Measurements from ENCODE around the gene PHF2.
A peak's percentile ranks its signal among the peaks of the same experiment; 100 is the strongest.

The PHF2 gene

DNA sequence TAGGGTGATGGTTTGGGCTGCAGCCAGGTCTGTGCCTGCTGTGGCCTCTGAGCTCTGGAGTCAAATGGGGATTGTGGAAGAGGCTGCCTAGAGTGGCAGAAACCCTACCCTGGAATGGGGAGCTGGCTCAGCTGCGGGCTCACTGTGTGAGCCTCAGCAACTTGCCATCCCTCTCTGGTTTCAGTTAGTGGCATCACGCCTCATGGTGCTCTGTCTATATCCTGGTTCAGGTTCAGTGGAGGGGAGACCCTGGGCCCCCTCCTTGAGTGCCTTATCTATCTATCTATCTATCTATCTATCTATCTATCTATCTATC, 132.6 kb downstream of the PHF2 start:
- no CpG with 5 or more reads among the region's 2 CpGs for WGBS, 2 donors (ENCODE audit: extremely low coverage in 2 of 2, insufficient read length in 2 of 2, insufficient replicate concordance in 1 of 2)
- no peak overlapping the region for H2BK12ac ChIP-seq (ENCODE audit: low read length)
- no peaks in the 10 kb centered on the region for H3K36me3 ChIP-seq (replicated peaks in 1 of 2; ENCODE audit: control insufficient read depth in 2 of 2, insufficient read depth in 2 of 2, low read length in 2 of 2)
- H3K9ac ChIP-seq (ENCODE audit: low read depth, low read length, poor library complexity), result no peak overlapping the region
- H3K27me3 ChIP-seq (ENCODE audit: control insufficient read depth in 3 of 3, insufficient read depth in 3 of 3, low read depth in 1 of 3, low read length in 3 of 3), result no peaks in the 10 kb centered on the region
- H4K91ac ChIP-seq (ENCODE audit: low read depth, low read length, poor library complexity), result no peak overlapping the region
- no peak overlapping the region for H3K4me2 ChIP-seq (ENCODE audit: insufficient read depth, low read length, poor library complexity, severe bottlenecking)
- H3K14ac ChIP-seq (ENCODE audit: low read length), result no peak overlapping the region
- H2BK5ac ChIP-seq (ENCODE audit: low read length), result no peak overlapping the region
- no peak overlapping the region for H3K4ac ChIP-seq (ENCODE audit: low read length)
- DNase-seq (ENCODE audit: low spot score), result no peak
- H4K8ac ChIP-seq (ENCODE audit: low read depth, low read length), result no peak overlapping the region
- no peaks in the 10 kb centered on the region for H3K79me1 ChIP-seq (ENCODE audit: low read depth, low read length)
- no peak overlapping the region for H2AK5ac ChIP-seq (ENCODE audit: low read depth, low read length)
- H3K9me3 ChIP-seq (replicated peaks in 1 of 2; ENCODE audit: control insufficient read depth in 2 of 2, insufficient read depth in 1 of 2, low read depth in 1 of 2, low read length in 2 of 2), result no peaks in the 10 kb centered on the region
- H2AFZ ChIP-seq (ENCODE audit: low read length), result no peak overlapping the region
- H2BK15ac ChIP-seq (ENCODE audit: low read length), result no peak overlapping the region
- no peak overlapping the region for H3K23ac ChIP-seq (ENCODE audit: low read depth, low read length, poor library complexity)
- H3K4me3 ChIP-seq (ENCODE audit: low read length in 2 of 2), result no peak overlapping the region
- H3K4me1 ChIP-seq (ENCODE audit: control insufficient read depth in 2 of 2, insufficient read depth in 1 of 2, low read depth in 1 of 2, low read length in 2 of 2), result no peaks in the 10 kb centered on the region
- no peak overlapping the region for H2BK120ac ChIP-seq (ENCODE audit: low read depth, low read length)
- no peak overlapping the region for H3K27ac ChIP-seq (replicated peaks; ENCODE audit: low read length)
- peak overlapping the region; percentile 9 for H3K18ac ChIP-seq (ENCODE audit: low read length)

DNA sequence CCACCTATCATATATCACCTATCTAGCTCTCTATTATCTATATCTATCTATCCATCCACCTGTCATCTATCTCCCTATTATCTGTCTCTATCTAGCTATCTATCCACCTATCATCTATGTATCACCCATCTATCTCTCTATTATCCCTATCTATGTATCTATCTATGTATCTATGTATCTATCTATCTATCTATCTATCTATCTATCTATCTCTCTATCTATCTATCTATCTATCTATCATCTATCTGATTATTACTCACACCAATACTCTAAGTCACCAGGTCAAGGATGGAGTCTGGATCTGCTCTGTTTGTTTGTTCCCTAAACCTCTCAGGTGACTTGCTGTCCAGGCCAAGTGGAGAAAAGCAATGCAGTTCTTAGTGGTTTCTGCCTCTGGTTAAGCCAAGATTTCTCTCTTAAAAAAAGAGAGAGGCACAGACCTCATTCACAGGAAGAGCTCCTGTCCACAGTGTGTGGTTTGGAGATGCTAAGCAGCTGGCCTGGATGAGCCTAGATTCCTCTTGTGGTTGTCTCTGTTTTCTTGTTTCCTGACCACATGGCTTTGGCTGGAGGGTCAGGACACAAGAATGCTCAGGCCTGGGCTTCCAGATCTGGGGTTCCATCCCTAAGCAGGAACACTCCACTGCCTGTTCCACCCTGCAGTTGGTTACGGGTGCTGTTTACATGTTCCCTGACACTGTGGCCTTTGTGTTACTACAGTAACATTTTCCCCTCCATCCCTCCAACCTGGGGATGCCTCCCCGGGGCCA, 133.4 kb downstream of the PHF2 start:
- Histone ChIP-seq H3K4ac (ENCODE audit: low read length) (no peak overlapping the region), H3K79me1 (ENCODE audit: low read depth, low read length) (no peaks in the 10 kb centered on the region), H3K14ac (ENCODE audit: low read length) (no peak overlapping the region), H3K9me3 (replicated peaks in 1 of 2; ENCODE audit: control insufficient read depth in 2 of 2, insufficient read depth in 1 of 2, low read depth in 1 of 2, low read length in 2 of 2) (no peaks in the 10 kb centered on the region), H3K36me3 (replicated peaks in 1 of 2; ENCODE audit: control insufficient read depth in 2 of 2, insufficient read depth in 2 of 2, low read length in 2 of 2) (no peaks in the 10 kb centered on the region), H2BK12ac (ENCODE audit: low read length) (no peak overlapping the region), H4K8ac (ENCODE audit: low read depth, low read length) (no peak overlapping the region), H2AK5ac (ENCODE audit: low read depth, low read length) (no peak overlapping the region), H4K91ac (ENCODE audit: low read depth, low read length, poor library complexity) (no peak overlapping the region), H3K9ac (ENCODE audit: low read depth, low read length, poor library complexity) (no peak overlapping the region), H2AFZ (ENCODE audit: low read length) (no peak overlapping the region), H3K4me1 (ENCODE audit: control insufficient read depth in 2 of 2, insufficient read depth in 1 of 2, low read depth in 1 of 2, low read length in 2 of 2) (no peaks in the 10 kb centered on the region), H3K27ac (replicated peaks; ENCODE audit: low read length) (no peak overlapping the region), H3K18ac (ENCODE audit: low read length) (no peak overlapping the region), H2BK120ac (ENCODE audit: low read depth, low read length) (no peak overlapping the region), H2BK15ac (ENCODE audit: low read length) (no peak overlapping the region), H2BK5ac (ENCODE audit: low read length) (no peak overlapping the region), H3K23ac (ENCODE audit: low read depth, low read length, poor library complexity) (no peak overlapping the region), H3K4me2 (ENCODE audit: insufficient read depth, low read length, poor library complexity, severe bottlenecking) (no peak overlapping the region), H3K4me3 (ENCODE audit: low read length in 2 of 2) (no peak overlapping the region), H3K27me3 (ENCODE audit: control insufficient read depth in 3 of 3, insufficient read depth in 3 of 3, low read depth in 1 of 3, low read length in 3 of 3) (no peaks in the 10 kb centered on the region)
- DNase-seq (ENCODE audit: low spot score), result no peak
- WGBS, 2 donors (ENCODE audit: extremely low coverage in 2 of 2, insufficient read length in 2 of 2, insufficient replicate concordance in 1 of 2), result no CpG with 5 or more reads among the region's 2 CpGs

DNA sequence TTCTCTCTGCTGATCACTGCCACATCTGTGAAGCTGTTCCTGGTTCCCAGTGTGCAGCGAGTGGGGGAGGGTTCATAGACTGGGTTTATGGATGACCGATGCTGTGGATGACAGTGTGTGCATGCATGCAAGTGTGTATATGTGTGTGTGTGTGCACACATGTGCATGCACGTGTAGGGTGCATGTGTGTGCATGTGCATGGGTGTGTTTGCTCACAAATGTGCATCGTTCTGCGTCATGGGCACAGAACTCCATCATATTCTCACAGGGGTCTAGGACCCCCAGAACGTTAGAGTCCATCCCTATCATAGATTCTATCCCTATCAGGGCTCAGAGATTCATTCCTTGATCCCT, 134.0 kb downstream of the PHF2 start:
- H3K4ac ChIP-seq (ENCODE audit: low read length), result no peak overlapping the region
- no peak overlapping the region for H2AK5ac ChIP-seq (ENCODE audit: low read depth, low read length)
- H3K27me3 ChIP-seq (ENCODE audit: control insufficient read depth in 3 of 3, insufficient read depth in 3 of 3, low read depth in 1 of 3, low read length in 3 of 3), result no peaks in the 10 kb centered on the region
- WGBS, 2 donors (ENCODE audit: extremely low coverage in 2 of 2, insufficient read length in 2 of 2, insufficient replicate concordance in 1 of 2), result no CpG with 5 or more reads among the region's 6 CpGs
- H3K4me3 ChIP-seq (ENCODE audit: low read length in 2 of 2), result no peak overlapping the region
- H3K4me1 ChIP-seq (ENCODE audit: control insufficient read depth in 2 of 2, insufficient read depth in 1 of 2, low read depth in 1 of 2, low read length in 2 of 2), result no peaks in the 10 kb centered on the region
- no peak for DNase-seq (ENCODE audit: low spot score)
- H2BK15ac ChIP-seq (ENCODE audit: low read length), result no peak overlapping the region
- H3K9me3 ChIP-seq (replicated peaks in 1 of 2; ENCODE audit: control insufficient read depth in 2 of 2, insufficient read depth in 1 of 2, low read depth in 1 of 2, low read length in 2 of 2), result no peaks in the 10 kb centered on the region
- H4K91ac ChIP-seq (ENCODE audit: low read depth, low read length, poor library complexity), result no peak overlapping the region
- no peak overlapping the region for H2BK120ac ChIP-seq (ENCODE audit: low read depth, low read length)
- H3K4me2 ChIP-seq (ENCODE audit: insufficient read depth, low read length, poor library complexity, severe bottlenecking), result no peak overlapping the region
- no peaks in the 10 kb centered on the region for H3K36me3 ChIP-seq (replicated peaks in 1 of 2; ENCODE audit: control insufficient read depth in 2 of 2, insufficient read depth in 2 of 2, low read length in 2 of 2)
- no peak overlapping the region for H2BK12ac ChIP-seq (ENCODE audit: low read length)
- H2BK5ac ChIP-seq (ENCODE audit: low read length), result no peak overlapping the region
- H3K79me1 ChIP-seq (ENCODE audit: low read depth, low read length), result no peaks in the 10 kb centered on the region
- no peak overlapping the region for H3K27ac ChIP-seq (replicated peaks; ENCODE audit: low read length)
- H3K9ac ChIP-seq (ENCODE audit: low read depth, low read length, poor library complexity), result no peak overlapping the region
- H3K23ac ChIP-seq (ENCODE audit: low read depth, low read length, poor library complexity), result no peak overlapping the region
- H3K18ac ChIP-seq (ENCODE audit: low read length), result no peak overlapping the region
- H4K8ac ChIP-seq (ENCODE audit: low read depth, low read length), result no peak overlapping the region
- no peak overlapping the region for H3K14ac ChIP-seq (ENCODE audit: low read length)
- H2AFZ ChIP-seq (ENCODE audit: low read length), result no peak overlapping the region

DNA sequence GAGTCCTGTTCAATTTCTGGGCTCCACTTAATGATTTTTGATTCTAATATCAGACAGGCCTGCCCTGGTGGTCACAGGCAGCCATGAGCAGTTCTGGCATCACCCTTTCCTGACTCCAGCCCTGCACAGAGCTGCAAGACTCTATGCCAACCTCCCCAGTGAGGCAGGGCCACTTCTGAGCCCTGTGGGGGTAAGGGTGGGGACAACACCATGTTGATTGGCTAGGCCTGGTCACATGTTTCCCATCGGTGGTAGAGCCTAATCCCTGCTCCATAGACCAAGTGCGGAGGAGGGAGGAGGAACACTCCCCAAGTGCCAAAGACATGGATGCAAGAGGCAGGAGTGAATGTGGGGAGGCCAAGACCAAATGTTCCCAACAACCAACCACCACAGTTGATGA, 134.6 kb downstream of the PHF2 start:
- Histone ChIP-seq H3K4me2 (ENCODE audit: insufficient read depth, low read length, poor library complexity, severe bottlenecking) (no peak overlapping the region), H2BK15ac (ENCODE audit: low read length) (no peak overlapping the region), H3K27me3 (ENCODE audit: control insufficient read depth in 3 of 3, insufficient read depth in 3 of 3, low read depth in 1 of 3, low read length in 3 of 3) (no peaks in the 10 kb centered on the region), H3K14ac (ENCODE audit: low read length) (no peak overlapping the region), H3K4ac (ENCODE audit: low read length) (no peak overlapping the region), H3K18ac (ENCODE audit: low read length) (no peak overlapping the region), H3K23ac (ENCODE audit: low read depth, low read length, poor library complexity) (peak overlapping the region; percentile 12), H3K36me3 (replicated peaks in 1 of 2; ENCODE audit: control insufficient read depth in 2 of 2, insufficient read depth in 2 of 2, low read length in 2 of 2) (no peaks in the 10 kb centered on the region), H3K79me1 (ENCODE audit: low read depth, low read length) (no peaks in the 10 kb centered on the region), H2BK120ac (ENCODE audit: low read depth, low read length) (no peak overlapping the region), H3K9me3 (replicated peaks in 1 of 2; ENCODE audit: control insufficient read depth in 2 of 2, insufficient read depth in 1 of 2, low read depth in 1 of 2, low read length in 2 of 2) (no peaks in the 10 kb centered on the region), H3K4me3 (ENCODE audit: low read length in 2 of 2) (no peak overlapping the region), H3K9ac (ENCODE audit: low read depth, low read length, poor library complexity) (no peak overlapping the region), H2BK12ac (ENCODE audit: low read length) (no peak overlapping the region), H2AFZ (ENCODE audit: low read length) (no peak overlapping the region), H3K4me1 (ENCODE audit: control insufficient read depth in 2 of 2, insufficient read depth in 1 of 2, low read depth in 1 of 2, low read length in 2 of 2) (no peaks in the 10 kb centered on the region), H2BK5ac (ENCODE audit: low read length) (no peak overlapping the region), H4K91ac (ENCODE audit: low read depth, low read length, poor library complexity) (no peak overlapping the region), H2AK5ac (ENCODE audit: low read depth, low read length) (no peak overlapping the region), H3K27ac (replicated peaks; ENCODE audit: low read length) (no peak overlapping the region), H4K8ac (ENCODE audit: low read depth, low read length) (no peak overlapping the region)
- DNase-seq (ENCODE audit: low spot score), result no peak
- no CpG with 5 or more reads among the region's 2 CpGs for WGBS, 2 donors (ENCODE audit: extremely low coverage in 2 of 2, insufficient read length in 2 of 2, insufficient replicate concordance in 1 of 2)
